Stimulated activated naive B cell treated with anti-CD40 and anti-IgM and Interleukin-4, amounts not matched to agents 10 μg/mL and 1 μg/mL and 100 μg/mL, for 72 hours (primary cell): ENCODE measurements around the gene BIRC2.
"Not testable (repeated sequence)": the region's sequence is repeated elsewhere in the genome, so short reads cannot be mapped to it uniquely, and the experiment has no call there.

ENCODE experiments used
- ATAC-seq, 2 donors: fragments of 150-1000 bp; cut with Tn5 transposase; replicated peaks; 2 replicates each; pipeline ENCODE4 v1.10.0; 2021; ENCODE audit warnings: moderate library complexity in 1 of 2
- DNase-seq: peaks from one replicate; pipeline ENCODE4 v3.0.0; 2021
- H3K27ac Mint-ChIP-seq: one replicate; pipeline ENCODE4 v1.8.0; 2022; ENCODE audit warnings: mild to moderate bottlenecking, mixed read lengths
- H3K27me3 Mint-ChIP-seq, 2 donors: one replicate each; pipeline ENCODE4 v1.8.0; 2022; ENCODE audit warnings: mixed read lengths in 2 of 2
- H3K36me3 Mint-ChIP-seq, 2 donors: one replicate each; pipeline ENCODE4 v1.8.0; 2022; ENCODE audit warnings: mixed read lengths in 2 of 2, mild to moderate bottlenecking in 1 of 2
- H3K4me1 Mint-ChIP-seq, 2 donors: one replicate each; pipeline ENCODE4 v1.8.0; 2022; ENCODE audit warnings: mixed read lengths in 2 of 2, mild to moderate bottlenecking in 1 of 2
- H3K4me3 Mint-ChIP-seq, 2 donors: one replicate each; pipeline ENCODE4 v1.8.0; 2022; ENCODE audit warnings: mild to moderate bottlenecking in 2 of 2, mixed read lengths in 2 of 2, moderate library complexity in 1 of 2
- H3K9me3 Mint-ChIP-seq, 2 donors: one replicate each; pipeline ENCODE4 v1.8.0; 2022; ENCODE audit warnings: mixed read lengths in 2 of 2, mild to moderate bottlenecking in 1 of 2

BIRC2 gene

DNA sequence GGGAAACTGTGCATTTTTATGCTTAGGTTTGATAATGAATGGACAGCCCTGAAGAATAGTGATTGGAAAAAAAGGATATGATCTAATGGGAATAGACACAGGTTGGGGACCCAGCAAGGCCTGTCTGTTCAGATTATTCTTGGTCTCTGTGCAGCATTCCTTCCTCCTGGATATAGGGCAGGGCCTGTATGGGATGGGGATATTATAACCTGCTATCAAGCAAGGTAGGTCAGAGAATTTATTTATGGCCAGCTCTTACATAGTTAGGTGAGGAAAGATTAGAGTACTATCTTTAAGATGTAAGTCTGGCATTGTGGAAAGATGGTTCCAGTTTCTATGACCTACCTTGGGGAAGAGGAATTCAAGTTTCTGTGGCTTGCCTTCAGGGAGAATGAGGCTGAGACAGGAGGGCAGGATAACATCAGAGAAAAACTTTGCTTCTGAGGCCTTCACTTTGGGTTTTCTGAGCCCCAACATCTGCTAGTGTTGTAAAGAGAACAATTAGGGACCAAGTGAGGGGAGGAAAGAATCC, 8.5 kb upstream of the BIRC2 start:
- no peak for DNase-seq
- Mint-ChIP-seq H3K27me3 (no peaks in the 10 kb centered on the region), H3K27ac (peak overlapping the region; percentile 72), H3K4me3 (no peak overlapping the region), H3K36me3 (peaks cover 9 to 29% of the 10 kb centered on the region in 2 donors), H3K9me3 (no peaks in the 10 kb centered on the region), H3K4me1 (peaks cover 18 to 29% of the 10 kb centered on the region in 2 donors)
- peak in 1 of 2 donors; percentile 7 for ATAC-seq

DNA sequence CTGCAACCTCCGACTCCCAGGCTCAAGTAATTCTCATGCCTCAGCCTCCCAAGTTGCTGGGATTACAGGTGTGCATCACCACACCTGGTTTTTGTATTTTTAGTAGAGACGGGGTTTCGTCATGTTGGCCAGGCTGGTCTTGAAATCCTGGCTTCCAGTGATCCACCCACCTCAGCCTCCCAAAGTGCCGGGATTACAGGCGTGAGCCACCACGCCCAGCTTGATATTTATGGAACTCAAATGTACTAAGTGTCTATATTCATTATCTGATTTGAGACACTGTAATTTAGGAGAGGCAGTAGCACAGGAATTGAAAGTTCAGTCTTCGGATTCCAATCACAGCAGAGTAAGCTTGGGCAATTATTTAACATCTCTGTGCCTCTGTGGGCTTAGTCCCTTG, 5.7 kb upstream of the BIRC2 start:
- peak; percentile 17 to 25 for ATAC-seq
- not testable (repeated sequence) for H3K27me3 Mint-ChIP-seq, DNase-seq, H3K9me3 Mint-ChIP-seq, H3K4me3 Mint-ChIP-seq
- peak overlapping the region; percentile 66 for H3K27ac Mint-ChIP-seq
- peaks cover 25 to 33% of the 10 kb centered on the region in 2 donors for H3K4me1 Mint-ChIP-seq
- H3K36me3 Mint-ChIP-seq, result peaks cover 6 to 25% of the 10 kb centered on the region in 2 donors

DNA sequence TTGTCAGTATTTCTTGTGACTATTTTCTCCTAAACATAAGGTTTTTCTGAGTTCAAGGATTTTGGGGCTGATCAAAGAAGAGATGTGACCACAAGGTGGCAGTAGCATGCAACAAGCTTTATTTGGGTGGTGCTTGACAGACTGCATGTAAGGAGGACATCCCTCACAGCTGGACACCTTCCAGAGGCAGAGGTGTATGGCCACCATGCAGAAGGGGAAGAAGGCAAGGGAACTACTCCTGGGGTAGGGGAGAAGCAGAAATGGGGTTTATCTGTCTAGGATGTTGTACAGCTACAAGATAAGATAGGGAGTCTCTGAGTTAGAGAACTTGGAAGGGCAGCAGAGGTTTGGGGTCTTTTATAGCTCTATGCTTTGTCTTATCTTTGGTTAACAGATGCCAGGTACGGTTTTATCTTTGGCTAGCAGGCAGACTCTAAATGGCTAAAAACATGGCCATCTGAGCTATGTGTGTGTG, 5.1 kb upstream of the BIRC2 start:
- Mint-ChIP-seq H3K36me3 (peaks cover 6 to 25% of the 10 kb centered on the region in 2 donors), H3K27me3 (no peaks in the 10 kb centered on the region), H3K4me3 (no peak overlapping the region), H3K27ac (peak overlapping the region; percentile 80), H3K4me1 (peaks cover 30 to 33% of the 10 kb centered on the region in 2 donors), H3K9me3 (no peaks in the 10 kb centered on the region)
- ATAC-seq, result peak; percentile 45 to 65
- DNase-seq, result peak; percentile 64

DNA sequence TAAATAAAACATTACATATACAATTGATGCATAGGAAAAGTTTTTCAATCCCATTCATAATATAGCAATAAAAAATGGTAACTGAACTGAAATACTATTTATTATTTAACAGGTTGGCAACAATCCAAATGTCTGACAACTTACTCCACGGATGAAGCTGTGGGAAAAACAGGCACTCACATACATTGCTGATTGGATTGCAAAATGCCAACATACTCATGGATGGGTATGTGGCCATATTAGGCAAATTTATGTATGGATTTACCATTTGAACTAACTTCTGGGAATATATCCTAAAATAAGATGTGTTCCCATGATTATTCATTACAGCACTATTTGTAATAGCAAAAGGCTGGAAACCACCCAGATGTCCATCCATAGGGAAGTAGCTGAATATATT, 3.2 kb upstream of the BIRC2 start:
- Mint-ChIP-seq H3K4me3 (no peak overlapping the region), H3K27ac (no peak overlapping the region), H3K4me1 (peaks cover 27 to 28% of the 10 kb centered on the region in 2 donors), H3K36me3 (peaks cover 0 to 22% of the 10 kb centered on the region in 2 donors), H3K9me3 (no peaks in the 10 kb centered on the region), H3K27me3 (no peaks in the 10 kb centered on the region)
- DNase-seq (no peak), ATAC-seq (no peak)

DNA sequence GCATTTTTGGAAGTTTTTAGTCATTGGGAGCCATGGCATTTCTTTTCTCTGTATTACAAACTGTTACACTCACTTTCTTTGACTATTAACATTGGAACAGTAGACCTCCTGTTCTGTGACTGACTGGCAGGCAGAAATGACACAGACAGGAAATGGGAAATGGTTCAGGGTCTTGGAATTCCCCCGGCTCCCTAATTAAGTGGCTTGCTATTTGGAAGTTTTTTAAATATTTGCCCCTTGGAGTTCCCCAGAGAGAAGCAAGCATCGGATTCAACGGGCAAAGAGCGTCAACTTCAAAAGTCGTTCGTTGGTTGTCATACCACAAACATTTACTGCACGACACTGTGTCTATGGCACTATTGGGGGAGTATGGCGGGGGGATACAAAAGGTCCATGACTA, 1.1 kb upstream of the BIRC2 start:
- ATAC-seq (no peak), DNase-seq (peak; percentile 26)
- peak overlapping the region; percentile 99 for H3K27ac Mint-ChIP-seq
- peaks cover 23 to 41% of the 10 kb centered on the region in 2 donors for H3K4me1 Mint-ChIP-seq
- no peaks in the 10 kb centered on the region for H3K27me3 Mint-ChIP-seq
- H3K4me3 Mint-ChIP-seq, result peak overlapping the region; percentile 94 to 95
- H3K9me3 Mint-ChIP-seq, result no peaks in the 10 kb centered on the region
- peaks cover 2 to 27% of the 10 kb centered on the region in 2 donors for H3K36me3 Mint-ChIP-seq

DNA sequence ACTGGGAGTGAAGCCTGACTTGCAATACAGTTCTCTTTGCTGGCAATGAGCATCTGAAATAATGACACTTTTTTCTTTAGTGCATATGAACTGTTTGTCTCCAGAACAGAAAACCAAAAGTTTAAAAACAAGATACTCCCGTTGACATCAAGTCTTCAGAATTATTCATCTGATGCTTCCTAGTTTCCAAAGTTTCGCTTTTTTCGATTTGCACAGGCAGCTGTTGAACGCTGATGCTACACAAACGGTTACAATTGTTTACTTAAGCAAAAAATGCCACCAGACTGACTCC, 612 bp upstream of the BIRC2 start:
- H3K36me3 Mint-ChIP-seq, result peaks cover 5 to 30% of the 10 kb centered on the region in 2 donors
- H3K4me3 Mint-ChIP-seq, result peak overlapping the region; percentile 94 to 95
- no peak for DNase-seq
- H3K9me3 Mint-ChIP-seq, result no peaks in the 10 kb centered on the region
- ATAC-seq, result no peak
- peak overlapping the region; percentile 99 for H3K27ac Mint-ChIP-seq
- peaks cover 22 to 41% of the 10 kb centered on the region in 2 donors for H3K4me1 Mint-ChIP-seq
- H3K27me3 Mint-ChIP-seq, result no peaks in the 10 kb centered on the region

DNA sequence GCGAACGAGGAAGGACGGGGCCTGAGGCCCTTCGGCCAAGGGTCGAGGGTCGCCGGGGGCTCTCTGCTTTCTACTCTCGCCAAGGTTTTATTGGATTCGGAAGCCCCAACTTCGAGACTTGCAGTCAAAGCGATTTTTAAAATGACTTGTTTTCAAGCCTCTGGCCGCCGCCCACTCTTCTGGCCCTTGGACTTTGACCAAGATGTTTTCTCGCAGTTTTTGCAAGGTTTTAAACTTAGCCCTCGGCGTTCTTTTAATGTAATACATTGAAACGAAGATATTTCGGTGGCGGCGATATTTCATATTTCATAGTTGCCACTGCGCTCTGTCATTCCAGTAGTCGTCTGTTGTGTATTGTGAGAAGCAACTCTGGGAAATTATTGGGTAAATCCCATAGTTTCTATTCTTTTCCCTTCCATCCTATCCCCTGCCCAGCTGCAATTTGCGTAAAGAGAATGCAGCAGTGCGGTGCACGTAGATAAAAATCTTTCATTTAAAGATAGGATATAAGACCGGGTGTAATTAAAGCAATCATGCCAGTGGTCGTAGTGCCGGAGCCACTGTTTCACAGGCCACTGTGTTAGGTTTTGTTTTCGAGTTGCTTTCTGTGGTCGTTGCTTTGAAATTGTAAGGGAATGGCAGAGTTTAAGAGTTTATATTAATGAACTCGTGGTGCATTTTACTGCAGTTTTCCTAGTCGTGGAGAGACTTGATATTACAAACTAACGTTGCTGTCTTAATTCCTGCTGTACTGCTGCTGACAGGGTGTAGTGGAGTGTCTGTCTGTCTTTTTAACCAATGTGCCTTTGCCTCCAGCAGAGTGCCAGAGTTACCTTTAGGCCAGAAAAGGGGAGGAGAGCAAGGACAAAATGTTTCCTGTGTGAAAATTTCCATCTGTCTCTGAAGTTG, 702 bp downstream of the BIRC2 start:
- H3K4me3 Mint-ChIP-seq, result peak overlapping the region; percentile 94 to 95
- H3K27me3 Mint-ChIP-seq, result no peaks in the 10 kb centered on the region
- H3K27ac Mint-ChIP-seq, result peak overlapping the region; percentile 99
- H3K9me3 Mint-ChIP-seq, result no peaks in the 10 kb centered on the region
- H3K4me1 Mint-ChIP-seq, result peaks cover 20 to 35% of the 10 kb centered on the region in 2 donors
- DNase-seq (no peak), ATAC-seq (peak; percentile 3 to 8)
- peaks cover 14 to 37% of the 10 kb centered on the region in 2 donors for H3K36me3 Mint-ChIP-seq

DNA sequence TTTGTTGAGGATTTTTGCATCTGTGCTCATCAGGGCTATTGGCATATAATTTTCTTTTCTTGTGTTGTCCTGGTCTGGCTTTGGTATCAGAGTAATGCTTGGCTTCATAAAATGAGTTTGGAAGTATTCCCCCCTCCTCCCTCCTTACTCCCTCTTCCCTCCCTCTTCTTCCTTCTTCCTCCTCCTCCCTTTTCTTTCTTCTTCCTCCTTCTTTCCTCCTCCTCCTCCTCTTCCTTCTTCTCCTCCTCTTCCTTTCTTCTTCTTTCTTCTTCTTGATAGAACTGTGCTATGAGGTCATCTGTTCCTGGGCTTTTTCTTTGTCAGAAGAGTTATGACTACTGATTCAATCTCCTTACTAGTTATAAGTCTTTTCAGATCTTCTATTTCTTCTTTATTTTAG, 10.1 kb downstream of the BIRC2 start:
- Mint-ChIP-seq H3K9me3 (peaks cover 0 to 7% of the 10 kb centered on the region in 2 donors), H3K4me3 (no peak overlapping the region), H3K36me3 (peaks cover 62 to 79% of the 10 kb centered on the region in 2 donors), H3K4me1 (peaks cover 24 to 47% of the 10 kb centered on the region in 2 donors), H3K27ac (no peak overlapping the region), H3K27me3 (no peaks in the 10 kb centered on the region)
- DNase-seq (no peak), ATAC-seq (no peak)

DNA sequence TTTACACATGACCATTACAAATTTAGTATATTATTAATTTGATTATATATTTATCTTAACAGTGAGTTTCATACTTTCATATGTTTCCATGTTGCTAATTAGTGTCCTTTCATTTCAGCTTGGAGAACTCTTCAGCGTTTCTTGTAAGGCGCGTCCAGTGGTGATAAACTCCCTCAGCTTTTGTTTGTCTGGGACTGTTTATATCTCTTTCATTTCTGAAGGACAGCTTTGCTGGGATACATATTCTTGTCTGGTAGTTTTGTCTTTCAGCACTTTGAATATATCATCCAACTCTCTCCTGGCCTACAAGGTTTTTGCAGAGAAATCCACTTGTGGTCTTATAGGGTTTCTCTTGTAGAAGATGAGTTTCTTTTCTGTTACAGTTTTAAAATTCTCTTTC, 12.4 kb downstream of the BIRC2 start:
- DNase-seq (no peak), ATAC-seq (no peak)
- Mint-ChIP-seq H3K27ac (no peak overlapping the region), H3K27me3 (no peaks in the 10 kb centered on the region), H3K36me3 (peaks cover 55 to 76% of the 10 kb centered on the region in 2 donors), H3K4me3 (no peak overlapping the region), H3K9me3 (peaks cover 0 to 7% of the 10 kb centered on the region in 2 donors), H3K4me1 (peaks cover 21 to 42% of the 10 kb centered on the region in 2 donors)

DNA sequence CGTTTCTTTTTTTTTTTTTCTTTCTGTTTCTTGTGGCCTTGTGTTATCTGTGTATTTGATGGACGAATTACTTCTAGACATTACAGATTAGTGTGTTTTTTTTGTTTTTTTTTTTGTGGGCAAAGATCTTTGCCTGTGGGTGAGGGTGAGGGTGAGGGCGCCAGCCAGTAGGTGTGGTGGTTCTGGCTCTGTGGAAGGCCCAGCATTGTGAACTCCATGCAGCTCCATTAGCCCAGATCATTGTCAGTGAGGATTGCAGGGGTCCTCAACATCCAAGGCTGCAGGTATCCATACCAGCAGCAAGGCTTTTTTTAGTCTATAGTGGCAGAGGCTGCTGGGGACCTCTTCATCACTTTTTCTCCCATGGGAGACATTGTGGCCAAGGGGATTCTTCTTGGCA, 13.7 kb downstream of the BIRC2 start:
- H3K36me3 Mint-ChIP-seq, result peaks cover 58 to 75% of the 10 kb centered on the region in 2 donors
- no peak overlapping the region for H3K4me3 Mint-ChIP-seq
- H3K27me3 Mint-ChIP-seq, result no peaks in the 10 kb centered on the region
- ATAC-seq (no peak), DNase-seq (no peak)
- H3K4me1 Mint-ChIP-seq, result peaks cover 19 to 36% of the 10 kb centered on the region in 2 donors
- H3K9me3 Mint-ChIP-seq, result peaks cover 0 to 7% of the 10 kb centered on the region in 2 donors
- no peak overlapping the region for H3K27ac Mint-ChIP-seq

DNA sequence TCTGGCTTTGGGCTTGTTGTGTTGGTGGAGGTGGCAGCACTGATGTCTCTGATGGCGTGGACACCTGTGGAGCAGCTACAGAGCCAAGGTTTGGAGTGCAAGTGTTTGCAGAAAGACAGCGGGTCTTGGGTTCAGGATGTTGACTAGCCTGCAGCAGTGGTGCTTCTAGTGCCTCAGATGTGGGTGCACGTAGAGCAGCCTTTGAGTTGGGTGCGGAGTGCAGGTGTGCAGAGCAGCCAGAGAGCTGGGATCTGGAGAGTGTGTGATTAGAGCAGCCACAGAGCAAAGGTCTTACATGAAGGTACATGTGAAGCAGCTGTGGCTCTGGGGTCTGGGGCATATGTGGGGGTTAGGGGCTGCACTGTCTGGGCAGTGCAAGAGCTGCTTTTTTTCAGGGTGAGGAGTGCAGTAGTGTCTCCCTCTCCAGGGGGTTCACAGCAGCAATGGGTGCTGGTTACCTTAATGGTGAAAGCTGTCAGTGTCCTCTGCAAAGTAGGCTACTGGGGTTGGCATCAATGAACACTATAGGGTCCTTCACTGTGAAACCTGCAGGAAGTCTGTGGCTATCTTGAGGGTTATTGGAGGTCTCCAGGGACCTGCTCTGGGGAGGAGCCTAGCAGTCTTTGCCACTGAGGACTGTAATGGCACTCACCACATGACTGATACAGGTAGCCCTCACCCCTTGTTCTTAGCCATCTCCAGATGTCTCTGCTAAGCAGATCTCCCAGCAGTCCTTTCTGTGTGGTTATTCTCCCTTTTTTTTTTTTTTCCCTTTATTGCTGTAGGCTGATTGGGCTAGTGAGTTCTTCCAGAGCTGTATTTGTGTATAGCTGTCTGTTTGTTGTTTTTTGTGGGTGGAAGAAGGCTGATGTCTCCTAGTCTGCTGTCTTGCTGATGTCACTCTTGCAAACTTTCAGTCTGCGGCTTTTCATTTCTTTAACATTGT, 14.3 kb downstream of the BIRC2 start:
- no peak for DNase-seq
- Mint-ChIP-seq H3K27me3 (no peaks in the 10 kb centered on the region), H3K27ac (no peak overlapping the region), H3K36me3 (peaks cover 62 to 74% of the 10 kb centered on the region in 2 donors), H3K4me1 (peaks cover 19 to 38% of the 10 kb centered on the region in 2 donors), H3K4me3 (no peak overlapping the region), H3K9me3 (peaks cover 0 to 5% of the 10 kb centered on the region in 2 donors)
- peak; percentile 73 to 78 for ATAC-seq

DNA sequence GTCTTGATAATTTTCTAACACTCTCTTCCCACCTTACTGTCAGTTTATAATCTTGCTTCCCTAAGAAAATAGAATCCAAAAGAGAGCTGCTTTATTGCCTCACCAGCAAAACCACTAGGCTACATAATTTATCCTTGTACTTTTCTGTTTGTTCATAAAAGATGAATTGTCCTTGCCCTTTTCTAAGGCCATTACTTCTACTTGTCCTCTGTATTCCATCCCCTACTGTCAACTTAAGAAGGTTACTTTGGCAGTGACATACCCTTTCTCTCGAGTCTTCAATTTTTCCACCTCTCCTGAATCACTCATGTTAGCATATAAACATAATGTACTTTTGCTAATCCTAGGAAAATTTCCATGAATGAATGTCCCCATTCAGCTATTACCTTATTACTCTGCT, 18.0 kb downstream of the BIRC2 start:
- ATAC-seq (no peak), DNase-seq (no peak)
- Mint-ChIP-seq H3K27me3 (no peaks in the 10 kb centered on the region), H3K36me3 (peaks cover 56 to 69% of the 10 kb centered on the region in 2 donors), H3K27ac (peak overlapping the region; percentile 16), H3K4me1 (peaks cover 27 to 45% of the 10 kb centered on the region in 2 donors), H3K4me3 (no peak overlapping the region), H3K9me3 (peaks cover 0 to 2% of the 10 kb centered on the region in 2 donors)

DNA sequence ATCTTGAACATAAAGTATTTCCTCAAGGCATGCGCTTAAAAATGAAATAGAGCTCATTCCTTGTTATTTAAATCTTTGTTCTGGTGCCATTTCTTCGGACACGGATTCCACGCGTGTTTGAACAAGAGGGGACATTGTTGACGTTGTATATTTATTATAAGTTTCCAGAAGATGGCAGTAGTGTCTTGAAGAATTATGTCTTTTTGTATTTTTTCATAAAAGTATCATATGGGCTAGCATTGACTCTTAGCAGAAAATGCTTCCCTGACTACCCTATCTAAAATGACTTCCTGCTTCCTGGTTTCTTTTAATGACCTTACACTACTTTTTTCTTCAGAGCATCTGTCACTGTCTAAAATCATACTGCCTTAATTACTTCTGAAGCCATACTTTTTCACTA, 20.4 kb downstream of the BIRC2 start:
- Mint-ChIP-seq H3K27ac (no peak overlapping the region), H3K27me3 (no peaks in the 10 kb centered on the region), H3K4me3 (no peak overlapping the region), H3K36me3 (peaks cover 43 to 56% of the 10 kb centered on the region in 2 donors), H3K9me3 (no peaks in the 10 kb centered on the region), H3K4me1 (peaks cover 19 to 33% of the 10 kb centered on the region in 2 donors)
- ATAC-seq, result peak in 1 of 2 donors; percentile 34
- no peak for DNase-seq

DNA sequence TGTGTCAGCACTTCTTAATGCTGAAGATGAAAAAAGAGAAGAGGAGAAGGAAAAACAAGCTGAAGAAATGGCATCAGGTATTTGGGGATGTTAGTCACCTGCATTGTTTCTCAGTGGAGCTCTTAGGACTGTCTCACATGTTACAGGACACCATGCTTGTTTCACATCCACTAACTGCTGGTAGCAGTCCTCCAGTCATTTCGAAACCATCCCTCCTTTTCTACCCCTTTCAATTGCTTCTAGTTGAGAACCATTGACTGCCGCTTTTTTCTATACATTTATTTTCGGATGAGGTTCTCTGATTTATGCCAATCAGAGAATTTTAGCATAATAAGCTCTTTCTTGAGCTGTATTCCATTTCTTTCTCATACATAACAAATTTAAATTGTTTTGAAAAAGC, 21.5 kb downstream of the BIRC2 start:
- ATAC-seq (peak; percentile 93 to 99), DNase-seq (no peak)
- no peak overlapping the region for H3K4me3 Mint-ChIP-seq
- no peaks in the 10 kb centered on the region for H3K9me3 Mint-ChIP-seq
- H3K36me3 Mint-ChIP-seq, result peaks cover 43 to 54% of the 10 kb centered on the region in 2 donors
- H3K4me1 Mint-ChIP-seq, result peaks cover 19 to 33% of the 10 kb centered on the region in 2 donors
- no peak overlapping the region for H3K27ac Mint-ChIP-seq
- no peaks in the 10 kb centered on the region for H3K27me3 Mint-ChIP-seq
